SK-N-MC (cell line): ENCODE measurements around the gene GPR25.

Source experiments
- DNase-seq: peaks from one replicate; pipeline ENCODE4 v3.0.0-alpha.2; 2011; ENCODE audit warnings: low read depth, low spot score
- H3K27ac ChIP-seq: fragments of 200-600 bp; sonication (generic); 2 replicates; pipeline ENCODE4 v1.5.1; 2016; ENCODE audit warnings: mixed run types
- H3K36me3 ChIP-seq: fragments of 200-600 bp; sonication (generic); 2 replicates; pipeline ENCODE4 v1.6.1; 2017; ENCODE audit warnings: antibody characterized with exemption, low read length, mixed read lengths; ENCODE audit not compliant: insufficient read depth
- H3K4me3 ChIP-seq: fragments of 200-600 bp; sonication (generic); 2 replicates; pipeline ENCODE4 v1.5.1; 2016
- H3K9ac ChIP-seq: fragments of 200-600 bp; sonication (generic); 2 replicates; pipeline ENCODE4 v1.8.0; 2017; ENCODE audit warnings: mixed run types, mixed read lengths; ENCODE audit not compliant: insufficient read length
- H3K9me3 ChIP-seq: fragments of 200-600 bp; sonication (generic); 2 replicates; pipeline ENCODE4 v1.6.1; 2017; ENCODE audit warnings: low read depth, mild to moderate bottlenecking, antibody characterized with exemption, low read length, moderate library complexity, mixed read lengths
- EZH2 ChIP-seq: fragments of 200-600 bp; sonication (generic); IDR thresholded peaks from one replicate; pipeline ENCODE4 v1.6.1; 2017; ENCODE audit warnings: antibody characterized with exemption
- FOXP2 ChIP-seq: optimal IDR thresholded peaks from 2 replicates; pipeline ENCODE3; 2011; ENCODE audit warnings: mild to moderate bottlenecking, moderate library complexity; ENCODE audit not compliant: insufficient read depth; ENCODE audit errors: extremely low read length, control extremely low read depth
- POLR2AphosphoS5 ChIP-seq: IDR thresholded peaks from 2 replicates; pipeline ENCODE4 v1.6.1; 2012; ENCODE audit warnings: mild to moderate bottlenecking, low read depth, low read length, borderline replicate concordance

The GPR25 gene

GRCh38 chr1:200866521-200866920 is 6.3 kb upstream of the GPR25 start:
- no peak overlapping the region for H3K27ac ChIP-seq
- TF ChIP-seq FOXP2 (no peak), POLR2AphosphoS5 (no peak)
- H3K9ac ChIP-seq: no peak overlapping the region
- no peak for DNase-seq
- peaks cover 9% of the 10 kb centered on the region; the same call in 1 of the 2 replicates for H3K36me3 ChIP-seq
- no peak overlapping the region for H3K4me3 ChIP-seq
- no peaks in the 10 kb centered on the region for H3K9me3 ChIP-seq

- no peak for DNase-seq
- no peak for TF ChIP-seq FOXP2
- TF ChIP-seq POLR2AphosphoS5: no peak
- TF ChIP-seq EZH2: no peak
- Histone ChIP-seq H3K9me3 (no peaks in the 10 kb centered on the region), H3K4me3 (no peak overlapping the region), H3K36me3 (peaks cover 9% of the 10 kb centered on the region; the same call in 1 of the 2 replicates), H3K27ac (no peak overlapping the region), H3K9ac (no peak overlapping the region)
Measured at GRCh38 chr1:200867018-200867811, 5.6 kb upstream of the GPR25 start.

- Histone ChIP-seq H3K9me3 (no peaks in the 10 kb centered on the region), H3K4me3 (no peak overlapping the region), H3K27ac (no peak overlapping the region), H3K9ac (no peak overlapping the region), H3K36me3 (no peaks in the 10 kb centered on the region)
- no peak for DNase-seq
- no peak for TF ChIP-seq POLR2AphosphoS5
- TF ChIP-seq EZH2: no peak
- no peak for TF ChIP-seq FOXP2
Measured at GRCh38 chr1:200869376-200869752, 3.4 kb upstream of the GPR25 start.

- H3K9me3 ChIP-seq: no peaks in the 10 kb centered on the region
- H3K27ac ChIP-seq: no peak overlapping the region
- no peak for TF ChIP-seq EZH2
- TF ChIP-seq POLR2AphosphoS5: no peak
- TF ChIP-seq FOXP2: no peak
- DNase-seq: no peak
- H3K4me3 ChIP-seq: no peak overlapping the region
- no peaks in the 10 kb centered on the region for H3K36me3 ChIP-seq
- no peak overlapping the region for H3K9ac ChIP-seq
Measured at GRCh38 chr1:200869753-200870391, 2.9 kb upstream of the GPR25 start.

GRCh38 chr1:200873116-200873670 is 412 bp downstream of the GPR25 start:
- no peak for TF ChIP-seq EZH2
- no peak for TF ChIP-seq FOXP2
- TF ChIP-seq POLR2AphosphoS5: no peak
- DNase-seq: no peak
- H3K4me3 ChIP-seq: no peak overlapping the region
- H3K9me3 ChIP-seq: no peaks in the 10 kb centered on the region
- H3K9ac ChIP-seq: no peak overlapping the region
- no peaks in the 10 kb centered on the region for H3K36me3 ChIP-seq
- H3K27ac ChIP-seq: no peak overlapping the region

- Histone ChIP-seq H3K4me3 (no peak overlapping the region), H3K9me3 (no peaks in the 10 kb centered on the region), H3K27ac (no peak overlapping the region), H3K36me3 (no peaks in the 10 kb centered on the region), H3K9ac (no peak overlapping the region)
- DNase-seq: no peak
- no peak for TF ChIP-seq FOXP2
- no peak for TF ChIP-seq EZH2
- no peak for TF ChIP-seq POLR2AphosphoS5
Measured at GRCh38 chr1:200873671-200874397, 1.1 kb downstream of the GPR25 start.

GRCh38 chr1:200874694-200875093 is 1.9 kb downstream of the GPR25 start:
- H3K36me3 ChIP-seq: no peaks in the 10 kb centered on the region
- TF ChIP-seq EZH2: no peak
- TF ChIP-seq FOXP2: no peak
- TF ChIP-seq POLR2AphosphoS5: no peak
- no peak overlapping the region for H3K9ac ChIP-seq
- DNase-seq: no peak
- H3K27ac ChIP-seq: no peak overlapping the region
- H3K4me3 ChIP-seq: no peak overlapping the region
- no peaks in the 10 kb centered on the region for H3K9me3 ChIP-seq

- Histone ChIP-seq H3K9ac (no peak overlapping the region), H3K9me3 (no peaks in the 10 kb centered on the region), H3K36me3 (no peaks in the 10 kb centered on the region), H3K4me3 (no peak overlapping the region), H3K27ac (no peak overlapping the region)
- no peak for DNase-seq
- TF ChIP-seq POLR2AphosphoS5 (no peak), FOXP2 (no peak), EZH2 (no peak)
Measured at GRCh38 chr1:200875416-200875815, 2.6 kb downstream of the GPR25 start.

GRCh38 chr1:200877010-200877409 is 4.2 kb downstream of the GPR25 start:
- no peaks in the 10 kb centered on the region for H3K36me3 ChIP-seq
- no peak for DNase-seq
- no peaks in the 10 kb centered on the region for H3K9me3 ChIP-seq
- H3K4me3 ChIP-seq: no peak overlapping the region
- no peak overlapping the region for H3K9ac ChIP-seq
- no peak overlapping the region for H3K27ac ChIP-seq
- TF ChIP-seq POLR2AphosphoS5: no peak
- TF ChIP-seq EZH2: no peak
